ENCODE data around the gene TCF4. TPM values are rescaled to one million over a fixed set of nuclear protein-coding genes. Genes with fewer than 3 reads are reported as not detected.

Gene TCF4
- total and polyA plus RNA-seq, 2 donors: 12.7 to 36.6 TPM

DNA sequence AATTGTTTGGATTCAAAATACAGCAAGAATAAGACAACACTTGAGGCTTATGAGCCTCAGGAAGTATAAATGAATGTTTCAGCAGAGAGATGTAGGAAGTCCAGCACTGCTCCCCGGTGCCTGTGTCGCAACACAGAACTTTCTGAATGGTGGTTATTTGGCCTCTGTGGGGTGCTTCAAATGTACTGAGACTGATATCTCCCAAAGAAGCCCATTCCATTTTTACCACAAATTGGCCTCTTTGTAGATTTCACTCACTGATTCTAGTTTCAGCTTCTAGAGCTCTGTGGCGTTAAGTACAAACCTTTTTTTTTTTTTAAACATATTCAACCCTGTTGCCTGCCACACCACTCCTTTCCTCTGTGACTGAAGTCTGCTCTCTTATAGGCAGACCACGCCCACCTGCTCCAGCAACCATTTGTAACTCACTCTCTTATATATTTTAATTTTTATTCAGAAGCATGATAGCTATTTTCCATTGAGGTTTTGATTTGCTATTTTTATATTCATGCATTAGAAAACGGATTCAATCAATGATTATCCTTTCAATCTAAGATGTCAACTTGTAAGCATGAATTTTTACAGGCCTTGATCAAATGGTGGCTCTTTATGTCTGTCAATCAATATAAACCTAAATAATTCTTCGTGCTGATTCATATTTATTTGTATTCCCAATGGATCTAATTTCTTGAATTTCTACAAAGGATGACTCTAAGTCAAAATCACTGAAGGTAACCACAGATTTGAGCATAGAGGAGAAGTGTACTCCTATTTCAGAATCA lies 351.7 kb downstream of the TCF4 start:
- WGBS: 83% methylated on average over 6 of the region's 6 CpGs
- H3K4me1 ChIP-seq (ENCODE audit: control insufficient read depth in 2 of 2, insufficient read depth in 2 of 2, low read length in 2 of 2): no peaks in the 10 kb centered on the region
- H3K27ac ChIP-seq (ENCODE audit: low read depth in 1 of 2, low read length in 1 of 2): no peak overlapping the region
- H3K27me3 ChIP-seq (ENCODE audit: control insufficient read depth in 2 of 2, insufficient read depth in 1 of 2, low read length in 1 of 2): no peaks in the 10 kb centered on the region
- no peaks in the 10 kb centered on the region for H3K9me3 ChIP-seq (ENCODE audit: control insufficient read depth in 2 of 2, insufficient read depth in 1 of 2, low read length in 1 of 2)
- no peak for DNase-seq (ENCODE audit: low read depth in 6 of 9, low spot score in 9 of 9)
- H3K36me3 ChIP-seq (ENCODE audit: control insufficient read depth in 2 of 2, insufficient read depth in 2 of 2, low read length in 1 of 2): peaks cover 0 to 8% of the 10 kb centered on the region in 2 donors
- H3K4me3 ChIP-seq (ENCODE audit: low read length in 2 of 2): no peak overlapping the region

- Histone ChIP-seq H3K4me1 (ENCODE audit: control insufficient read depth in 2 of 2, insufficient read depth in 2 of 2, low read length in 2 of 2) (no peaks in the 10 kb centered on the region), H3K36me3 (ENCODE audit: control insufficient read depth in 2 of 2, insufficient read depth in 2 of 2, low read length in 1 of 2) (peaks cover 0 to 8% of the 10 kb centered on the region in 2 donors), H3K27me3 (ENCODE audit: control insufficient read depth in 2 of 2, insufficient read depth in 1 of 2, low read length in 1 of 2) (no peaks in the 10 kb centered on the region), H3K9me3 (ENCODE audit: control insufficient read depth in 2 of 2, insufficient read depth in 1 of 2, low read length in 1 of 2) (no peaks in the 10 kb centered on the region), H3K27ac (ENCODE audit: low read depth in 1 of 2, low read length in 1 of 2) (no peak overlapping the region), H3K4me3 (ENCODE audit: low read length in 2 of 2) (no peak overlapping the region)
- DNase-seq (ENCODE audit: low read depth in 6 of 9, low spot score in 9 of 9): no peak
- 94% methylated on average over 3 of the region's 3 CpGs for WGBS
Measured at GRCh38 chr18:55235094-55235461, 352.9 kb downstream of the TCF4 start.

- 45% methylated on average over 21 of the region's 21 CpGs for WGBS
- Histone ChIP-seq H3K36me3 (ENCODE audit: control insufficient read depth in 2 of 2, insufficient read depth in 2 of 2, low read length in 1 of 2) (peaks cover 0 to 8% of the 10 kb centered on the region in 2 donors), H3K4me3 (ENCODE audit: low read length in 2 of 2) (no peak overlapping the region), H3K9me3 (ENCODE audit: control insufficient read depth in 2 of 2, insufficient read depth in 1 of 2, low read length in 1 of 2) (no peaks in the 10 kb centered on the region), H3K4me1 (ENCODE audit: control insufficient read depth in 2 of 2, insufficient read depth in 2 of 2, low read length in 2 of 2) (no peaks in the 10 kb centered on the region), H3K27me3 (ENCODE audit: control insufficient read depth in 2 of 2, insufficient read depth in 1 of 2, low read length in 1 of 2) (no peaks in the 10 kb centered on the region), H3K27ac (ENCODE audit: low read depth in 1 of 2, low read length in 1 of 2) (no peak overlapping the region)
- peak; percentile 38 to 87 (median 68) for DNase-seq (ENCODE audit: low read depth in 6 of 9, low spot score in 9 of 9)
Measured at GRCh38 chr18:55234366-55235093, 353.5 kb downstream of the TCF4 start.

DNA sequence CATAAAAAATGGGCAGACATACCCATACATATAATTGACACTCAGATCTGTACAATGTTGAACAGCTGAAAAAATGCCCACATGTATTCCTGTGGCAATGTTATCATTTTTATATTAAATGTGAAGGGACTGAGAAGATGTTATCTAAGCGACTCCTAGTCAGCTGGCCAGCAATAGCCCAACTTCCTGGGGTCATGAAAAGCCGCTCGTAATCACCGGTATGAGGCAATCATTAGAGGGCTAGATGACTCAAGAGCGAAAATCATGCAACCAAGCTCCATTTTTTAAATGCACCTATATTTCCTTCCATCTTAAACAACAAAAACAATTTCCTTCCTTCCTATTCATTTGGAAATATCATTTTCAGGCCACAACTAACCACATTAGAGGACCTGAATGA lies 354.1 kb downstream of the TCF4 start:
- H3K4me1 ChIP-seq (ENCODE audit: control insufficient read depth in 2 of 2, insufficient read depth in 2 of 2, low read length in 2 of 2): no peaks in the 10 kb centered on the region
- no peak overlapping the region for H3K4me3 ChIP-seq (ENCODE audit: low read length in 2 of 2)
- H3K9me3 ChIP-seq (ENCODE audit: control insufficient read depth in 2 of 2, insufficient read depth in 1 of 2, low read length in 1 of 2): no peaks in the 10 kb centered on the region
- peaks cover 0 to 8% of the 10 kb centered on the region in 2 donors for H3K36me3 ChIP-seq (ENCODE audit: control insufficient read depth in 2 of 2, insufficient read depth in 2 of 2, low read length in 1 of 2)
- DNase-seq (ENCODE audit: low read depth in 6 of 9, low spot score in 9 of 9): no peak
- H3K27ac ChIP-seq (ENCODE audit: low read depth in 1 of 2, low read length in 1 of 2): no peak overlapping the region
- 97% methylated on average over 5 of the region's 5 CpGs for WGBS
- H3K27me3 ChIP-seq (ENCODE audit: control insufficient read depth in 2 of 2, insufficient read depth in 1 of 2, low read length in 1 of 2): no peaks in the 10 kb centered on the region

- Histone ChIP-seq H3K4me1 (ENCODE audit: control insufficient read depth in 2 of 2, insufficient read depth in 2 of 2, low read length in 2 of 2) (no peaks in the 10 kb centered on the region), H3K27ac (ENCODE audit: low read depth in 1 of 2, low read length in 1 of 2) (no peak overlapping the region), H3K27me3 (ENCODE audit: control insufficient read depth in 2 of 2, insufficient read depth in 1 of 2, low read length in 1 of 2) (no peaks in the 10 kb centered on the region), H3K4me3 (ENCODE audit: low read length in 2 of 2) (no peak overlapping the region), H3K36me3 (ENCODE audit: control insufficient read depth in 2 of 2, insufficient read depth in 2 of 2, low read length in 1 of 2) (peaks cover 0 to 14% of the 10 kb centered on the region in 2 donors), H3K9me3 (ENCODE audit: control insufficient read depth in 2 of 2, insufficient read depth in 1 of 2, low read length in 1 of 2) (no peaks in the 10 kb centered on the region)
- DNase-seq (ENCODE audit: low read depth in 6 of 9, low spot score in 9 of 9): no peak
- WGBS: 96% methylated on average over 6 of the region's 6 CpGs
Measured at GRCh38 chr18:55232506-55232905, 355.5 kb downstream of the TCF4 start.

DNA sequence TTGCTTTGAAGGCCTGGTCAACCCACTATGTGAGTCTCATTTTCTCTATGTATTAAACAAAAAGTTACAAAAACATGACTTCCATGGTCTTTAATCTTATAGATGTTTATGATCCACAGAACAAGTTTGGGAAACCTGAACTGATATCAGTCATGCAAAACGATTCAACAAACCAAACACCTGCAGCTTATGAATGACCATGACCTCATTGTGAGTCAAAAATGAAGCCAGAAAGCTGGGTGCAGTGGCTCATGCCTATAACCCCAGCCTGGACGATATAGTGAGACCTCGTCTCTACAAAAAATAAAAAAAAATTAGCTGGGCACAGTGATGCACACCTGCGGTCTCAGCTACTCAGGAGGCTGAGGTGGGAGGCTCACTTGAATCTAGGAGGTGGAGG lies 358.3 kb downstream of the TCF4 start:
- Histone ChIP-seq H3K4me1 (ENCODE audit: control insufficient read depth in 2 of 2, insufficient read depth in 2 of 2, low read length in 2 of 2) (no peaks in the 10 kb centered on the region), H3K36me3 (ENCODE audit: control insufficient read depth in 2 of 2, insufficient read depth in 2 of 2, low read length in 1 of 2) (peaks cover 0 to 17% of the 10 kb centered on the region in 2 donors), H3K27ac (ENCODE audit: low read depth in 1 of 2, low read length in 1 of 2) (no peak overlapping the region), H3K27me3 (ENCODE audit: control insufficient read depth in 2 of 2, insufficient read depth in 1 of 2, low read length in 1 of 2) (no peaks in the 10 kb centered on the region), H3K9me3 (ENCODE audit: control insufficient read depth in 2 of 2, insufficient read depth in 1 of 2, low read length in 1 of 2) (no peaks in the 10 kb centered on the region), H3K4me3 (ENCODE audit: low read length in 2 of 2) (no peak overlapping the region)
- no peak for DNase-seq (ENCODE audit: low read depth in 6 of 9, low spot score in 9 of 9)
- 94% methylated on average over 4 of the region's 4 CpGs for WGBS

DNA sequence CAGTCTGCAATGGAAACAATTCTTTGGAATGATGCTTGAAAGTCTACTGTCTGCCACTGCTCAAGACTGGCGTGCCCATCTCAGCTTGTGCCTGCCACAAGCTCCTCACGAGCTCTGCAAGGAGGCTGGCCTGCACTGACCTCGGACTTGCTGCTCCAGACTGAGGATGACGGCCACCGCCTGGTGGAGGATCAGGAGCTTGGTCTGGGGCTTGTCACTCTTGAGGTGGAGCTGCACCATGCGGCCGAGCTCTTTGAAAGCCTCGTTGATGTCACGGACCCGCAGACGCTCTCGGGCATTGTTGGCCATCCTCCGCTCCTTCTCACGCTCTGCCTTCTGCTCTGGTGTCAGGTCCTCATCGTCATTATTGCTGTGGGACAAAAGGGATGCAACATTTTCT lies 359.3 kb downstream of the TCF4 start:
- no peaks in the 10 kb centered on the region for H3K9me3 ChIP-seq (ENCODE audit: control insufficient read depth in 2 of 2, insufficient read depth in 1 of 2, low read length in 1 of 2)
- H3K27me3 ChIP-seq (ENCODE audit: control insufficient read depth in 2 of 2, insufficient read depth in 1 of 2, low read length in 1 of 2): no peaks in the 10 kb centered on the region
- H3K4me3 ChIP-seq (ENCODE audit: low read length in 2 of 2): no peak overlapping the region
- no peak overlapping the region for H3K27ac ChIP-seq (ENCODE audit: low read depth in 1 of 2, low read length in 1 of 2)
- WGBS: 98% methylated on average over 15 of the region's 15 CpGs
- no peaks in the 10 kb centered on the region for H3K4me1 ChIP-seq (ENCODE audit: control insufficient read depth in 2 of 2, insufficient read depth in 2 of 2, low read length in 2 of 2)
- no peak for DNase-seq (ENCODE audit: low read depth in 6 of 9, low spot score in 9 of 9)
- peaks cover 0 to 13% of the 10 kb centered on the region in 2 donors for H3K36me3 ChIP-seq (ENCODE audit: control insufficient read depth in 2 of 2, insufficient read depth in 2 of 2, low read length in 1 of 2)

DNA sequence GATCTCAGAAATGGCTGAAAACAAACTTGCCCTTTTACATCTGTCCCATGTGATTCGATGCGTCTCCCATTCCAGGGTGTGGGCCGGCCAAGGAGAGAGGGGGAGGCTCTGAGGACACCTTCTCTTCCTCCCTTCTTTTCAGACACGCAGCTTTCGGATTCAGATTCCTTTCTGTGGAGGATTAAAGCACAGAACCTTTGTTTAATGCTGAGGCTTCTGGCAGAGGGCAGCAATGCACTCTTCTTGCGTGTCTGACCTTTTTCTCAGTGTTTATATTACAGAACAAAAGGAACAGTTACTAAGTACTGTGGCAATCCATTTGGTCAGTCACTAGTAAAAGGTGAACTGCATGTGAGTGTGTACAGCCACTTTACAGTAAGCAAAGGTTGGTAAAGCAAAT lies 359.8 kb downstream of the TCF4 start:
- Histone ChIP-seq H3K27ac (ENCODE audit: low read depth in 1 of 2, low read length in 1 of 2) (no peak overlapping the region), H3K9me3 (ENCODE audit: control insufficient read depth in 2 of 2, insufficient read depth in 1 of 2, low read length in 1 of 2) (no peaks in the 10 kb centered on the region), H3K4me3 (ENCODE audit: low read length in 2 of 2) (no peak overlapping the region), H3K27me3 (ENCODE audit: control insufficient read depth in 2 of 2, insufficient read depth in 1 of 2, low read length in 1 of 2) (no peaks in the 10 kb centered on the region), H3K4me1 (ENCODE audit: control insufficient read depth in 2 of 2, insufficient read depth in 2 of 2, low read length in 2 of 2) (no peaks in the 10 kb centered on the region), H3K36me3 (ENCODE audit: control insufficient read depth in 2 of 2, insufficient read depth in 2 of 2, low read length in 1 of 2) (peaks cover 0 to 13% of the 10 kb centered on the region in 2 donors)
- DNase-seq (ENCODE audit: low read depth in 6 of 9, low spot score in 9 of 9): no peak
- WGBS: 93% methylated on average over 6 of the region's 6 CpGs

GRCh38 chr18:55227771-55228170 lies 360.2 kb downstream of the TCF4 start:
- 88% methylated on average over 3 of the region's 3 CpGs for WGBS
- H3K9me3 ChIP-seq (ENCODE audit: control insufficient read depth in 2 of 2, insufficient read depth in 1 of 2, low read length in 1 of 2): no peaks in the 10 kb centered on the region
- no peaks in the 10 kb centered on the region for H3K4me1 ChIP-seq (ENCODE audit: control insufficient read depth in 2 of 2, insufficient read depth in 2 of 2, low read length in 2 of 2)
- no peak overlapping the region for H3K4me3 ChIP-seq (ENCODE audit: low read length in 2 of 2)
- peaks cover 0 to 13% of the 10 kb centered on the region in 2 donors for H3K36me3 ChIP-seq (ENCODE audit: control insufficient read depth in 2 of 2, insufficient read depth in 2 of 2, low read length in 1 of 2)
- H3K27me3 ChIP-seq (ENCODE audit: control insufficient read depth in 2 of 2, insufficient read depth in 1 of 2, low read length in 1 of 2): no peaks in the 10 kb centered on the region
- DNase-seq (ENCODE audit: low read depth in 6 of 9, low spot score in 9 of 9): no peak
- no peak overlapping the region for H3K27ac ChIP-seq (ENCODE audit: low read depth in 1 of 2, low read length in 1 of 2)

Measured in thymus (tissue), 11 donors.